K562 (cell line): ENCODE results near the gene AMPD1. TPM values are rescaled to one million over a fixed set of nuclear protein-coding genes. Genes with fewer than 3 reads are reported as not detected.
A peak's percentile ranks its signal among the peaks of the same experiment; 100 is the strongest.

Experiments
- ATAC-seq: fragments of 200-7000 bp; cut with Tn5 transposase; 3 replicates; pipeline ENCODE4 v1.9.1; 2020; ENCODE audit warnings: moderate library complexity
- BruUV-seq: library from RNA; stranded (reverse); fragments of 400-500 nt; replicated peaks from 2 replicates; lab custom pipeline; 2021; lab: Mats Ljungman, UMichigan
- CTCF ChIA-PET: fragments of 300-600 bp; formaldehyde crosslinking; extraction: SDS; loops from one replicate; lab custom pipeline; 2021; ENCODE audit warnings: low intra/inter-chr PET ratio; lab: Yijun Ruan, JAX
- POLR2A ChIA-PET: fragments of 300-600, 350-650 bp; sonication (Branson Sonifier 250); formaldehyde crosslinking; extraction: SDS; loops from one replicate; lab custom pipeline; 2021; ENCODE audit warnings: antibody characterized with exemption, inconsistent platforms; lab: Yijun Ruan, JAX
- DNase-seq, 4 experiments: peaks; one replicate each; pipeline versions ENCODE4 v3.0.0 to v3.0.0-alpha.2; 2011 to 2018; ENCODE audit warnings: low spot score in 3 of 4, mixed read lengths in 3 of 4; ENCODE audit errors: extremely low read depth in 1 of 4
- FAIRE-seq: peaks from 2 replicates; lab custom pipeline; 2011; peaks lifted over from hg19 to GRCh38; lab: Jason Lieb, UNC
- H2AFZ ChIP-seq: 2 replicates; pipeline ENCODE4 v1.6.0; 2011; ENCODE audit warnings: low read depth, low read length, control low read depth, inconsistent platforms
- H3K27ac ChIP-seq: fragments of 200-600 bp; 3 replicates; pipeline ENCODE4 v1.8.0; 2011; ENCODE audit warnings: low read depth, mild to moderate bottlenecking, control low read depth, inconsistent platforms, low read length, moderate library complexity, mixed read lengths; ENCODE audit errors: extremely low read depth
- H3K27me3 ChIP-seq, 2 experiments: fragments of 300-600 bp in 1 of 2; 2 replicates in 1 of 2; 3 replicates in 1 of 2; pipeline versions ENCODE4 v1.6.0 to v1.8.0; 2011; ENCODE audit warnings: inconsistent platforms in 2 of 2, low read length in 2 of 2, mild to moderate bottlenecking in 1 of 2, mixed read lengths in 1 of 2, moderate library complexity in 1 of 2; ENCODE audit not compliant: control insufficient read depth in 2 of 2, insufficient read depth in 2 of 2
- H3K36me3 ChIP-seq: fragments of 300-600 bp; 3 replicates; pipeline ENCODE4 v1.8.0; 2011; ENCODE audit warnings: mild to moderate bottlenecking, low read length, inconsistent platforms; ENCODE audit not compliant: control insufficient read depth, insufficient read depth
- H3K4me1 ChIP-seq, 2 experiments: fragments of 200-600 bp in 1 of 2; replicated peaks in 1 of 2; 2 replicates in 1 of 2; 3 replicates in 1 of 2; pipeline versions ENCODE4 v1.5.1 to v1.8.0; 2011; ENCODE audit warnings: inconsistent platforms in 2 of 2, low read length in 2 of 2, mild to moderate bottlenecking in 1 of 2, mixed read lengths in 1 of 2, moderate library complexity in 1 of 2; ENCODE audit not compliant: control insufficient read depth in 2 of 2, insufficient read depth in 2 of 2
- H3K4me2 ChIP-seq: 2 replicates; pipeline ENCODE4 v1.6.1; 2011; ENCODE audit warnings: low read length, control low read depth, inconsistent platforms, mixed read lengths; ENCODE audit not compliant: insufficient read depth
- H3K4me3 ChIP-seq: fragments of 200-600 bp; sonication (generic), shearing (Covaris generic); 2 replicates; pipeline ENCODE4 v1.5.1; 2016; ENCODE audit warnings: control low read depth, inconsistent platforms
- H3K79me2 ChIP-seq: fragments of 200-600 bp; 3 replicates; pipeline ENCODE4 v1.8.0; 2011; ENCODE audit warnings: low read length, inconsistent platforms; ENCODE audit not compliant: control insufficient read depth, insufficient read depth
- H3K9ac ChIP-seq, 2 experiments: 2 replicates each; pipeline versions ENCODE4 v1.6.0 to v1.6.1; 2011; ENCODE audit warnings: low read depth in 2 of 2, low read length in 2 of 2, control low read depth in 1 of 2, inconsistent platforms in 1 of 2, mild to moderate bottlenecking in 1 of 2, mixed read lengths in 1 of 2; ENCODE audit not compliant: insufficient read depth in 1 of 2
- H3K9me1 ChIP-seq: one replicate; pipeline ENCODE4 v1.6.0; 2011; ENCODE audit warnings: inconsistent platforms, mild to moderate bottlenecking, low read length, moderate library complexity; ENCODE audit not compliant: control insufficient read depth, insufficient read depth
- H3K9me3 ChIP-seq: replicated peaks from 2 replicates; pipeline ENCODE4 v1.5.1; 2011; ENCODE audit warnings: low read depth, low read length, inconsistent platforms; ENCODE audit not compliant: control insufficient read depth, insufficient read depth
- H4K20me1 ChIP-seq: replicated peaks from 2 replicates; pipeline ENCODE4 v1.6.1; 2011; ENCODE audit warnings: low read length, inconsistent platforms, mixed read lengths; ENCODE audit not compliant: control insufficient read depth, insufficient read depth
- KDM4B ChIP-seq, 2 experiments: fragments of 450-650 bp in 1 of 2; sonication (generic) in 1 of 2; IDR thresholded peaks; 2 replicates each; pipeline ENCODE4 v1.6.1; 2016 to 2017; ENCODE audit warnings: borderline replicate concordance in 2 of 2, antibody characterized with exemption in 1 of 2, low read depth in 1 of 2, mild to moderate bottlenecking in 1 of 2
- MBD1 ChIP-seq: fragments of 250-450 bp; sonication (Bioruptor Pico); IDR thresholded peaks from 2 replicates; pipeline ENCODE4 v1.8.0; 2022; ENCODE audit warnings: inconsistent platforms
- SETDB1 ChIP-seq: IDR thresholded peaks from one replicate; pipeline ENCODE4 v1.6.1; 2012; ENCODE audit warnings: low read length, control low read depth, inconsistent platforms
- TFE3 ChIP-seq: fragments of 450-650 bp; formaldehyde crosslinking; IDR thresholded peaks from 2 replicates; pipeline ENCODE4 v1.4.0; 2020; ENCODE audit warnings: mild to moderate bottlenecking, mixed read lengths
- ZNF778 ChIP-seq: fragments of 450-650 bp; formaldehyde crosslinking; IDR thresholded peaks from 2 replicates; pipeline ENCODE4 v1.4.0; 2020; ENCODE audit warnings: mild to moderate bottlenecking, moderate library complexity
- WGBS: fragments of 100-300 bp; shearing (Covaris generic); methylation state at CpG from one replicate; pipeline ENCODE4 v1.1.6; 2016; ENCODE audit warnings: low coverage, mixed read lengths; ENCODE audit not compliant: insufficient coverage; ENCODE audit errors: missing lambda C conversion rate; 5-methylcytosine and 5-hydroxymethylcytosine counted together
- in situ Hi-C: fragments of 300-500 bp; cut with MboI; formaldehyde crosslinking; loops from 4 replicates; pipeline ENCODE4 v1.15.0; 2018; ENCODE audit warnings: inconsistent platforms, mixed read lengths
- intact Hi-C: fragments of 100-400 bp; cut with micrococcal nuclease; formaldehyde crosslinking; loops from 2 replicates; pipeline ENCODE4 v1.14.2; 2022
- polyA plus RNA-seq, 8 experiments: library from polyadenylated mRNA; depleted of rRNA in 4 of 8; stranded (reverse) in 5 of 8; unstranded in 3 of 8; fragments of >200 nt; fragmentation: Nextera tagmentation in 2 of 8; fragmentation: Illumina TruSeq in 1 of 8; extraction: Ambion mirVana in 2 of 8; extraction: Trizol in 1 of 8; gene quantifications; 2 replicates each; pipeline versions ENCODE4 v1.2.1 to v1.2.3, GENCODE V29; 2011 to 2014; ENCODE audit warnings: inconsistent platforms in 1 of 8, missing spikeins in 1 of 8
- total RNA-seq, 7 experiments: library from RNA; depleted of rRNA in 6 of 7; stranded (reverse); fragments of >200 nt in 6 of 7; fragmentation: Illumina TruSeq in 2 of 7; extraction: Trizol in 2 of 7; gene quantifications; 2 replicates each; pipeline versions ENCODE4 v1.2.1 to v1.2.3, GENCODE V29; 2011 to 2021; ENCODE audit warnings: low replicate concordance in 1 of 7
- TF ChIP-seq, protein P1 (sequence below): fragments of 250-450 bp; sonication (Bioruptor Pico); IDR thresholded peaks from 2 replicates; pipeline ENCODE4 v1.8.0; 2021; ENCODE audit warnings: borderline replicate concordance, mild to moderate bottlenecking, moderate library complexity; ENCODE audit not compliant: poor library complexity, severe bottlenecking
- TF ChIP-seq, protein P2 (sequence below): fragments of 250-450 bp; sonication (Bioruptor Pico); IDR thresholded peaks from 2 replicates; pipeline ENCODE4 v1.8.0; 2022; ENCODE audit warnings: moderate library complexity, mild to moderate bottlenecking, inconsistent platforms

Gene AMPD1
- total and polyA plus RNA-seq, 9 of the 15 experiments (the other 6 are each of a cell fraction or from before 2014, with no cell fraction given), result 0.04 to 0.17 TPM; not detected in 7

- FAIRE-seq, result no peak
- 0 out of 2 replicates have a peak, but pooled peaks have one; percentile 21 for TF ChIP-seq ZNF778 (CRISPR knock-in tag)
- TF ChIP-seq, protein P1, sequence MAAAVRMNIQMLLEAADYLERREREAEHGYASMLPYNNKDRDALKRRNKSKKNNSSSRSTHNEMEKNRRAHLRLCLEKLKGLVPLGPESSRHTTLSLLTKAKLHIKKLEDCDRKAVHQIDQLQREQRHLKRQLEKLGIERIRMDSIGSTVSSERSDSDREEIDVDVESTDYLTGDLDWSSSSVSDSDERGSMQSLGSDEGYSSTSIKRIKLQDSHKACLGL (CRISPR knock-in tag), result no peak
- no peak overlapping the region for H3K4me3 ChIP-seq
- peaks cover 12 to 13% of the 10 kb centered on the region in 2 experiments for H3K27me3 ChIP-seq
- ChIA-PET POLR2A (interaction anchor here (0.5 to 2.5 kb wide), 10 partner anchors 11 to 196 kb away, joined by 3 to 14 read pairs (median 4); partner anchors contain the start of gene NRAS), CTCF (interaction anchor here (0.6 kb wide), 1 partner anchor 714 kb away, joined by 3 read pairs; no protein-coding TSS in a partner anchor)
- no peaks in the 10 kb centered on the region for H3K4me1 ChIP-seq
- H3K9ac ChIP-seq, result no peak overlapping the region
- H4K20me1 ChIP-seq, result no peaks in the 10 kb centered on the region
- H3K9me1 ChIP-seq, result no peaks in the 10 kb centered on the region
- no peak for DNase-seq
- in situ Hi-C loops (no loop called here), intact Hi-C loops (no loop called here)
- no peaks in the 10 kb centered on the region for H3K9me3 ChIP-seq
- ATAC-seq, result no peak
- WGBS, result 3% methylated on average over 9 of the region's 9 CpGs
- H3K4me2 ChIP-seq, result no peak overlapping the region
- H3K79me2 ChIP-seq, result no peaks in the 10 kb centered on the region
- no peak overlapping the region for H3K27ac ChIP-seq
- no peaks in the 10 kb centered on the region for H3K36me3 ChIP-seq
- no TSS peak for BruUV-seq
- no peak overlapping the region for H2AFZ ChIP-seq
These were observed 621 bp downstream of the AMPD1 start for GRCh38 chr1:114694540-114695310.

GRCh38 chr1:114692947-114693346 is 2.4 kb downstream of the AMPD1 start:
- no peak overlapping the region for H2AFZ ChIP-seq
- H3K9ac ChIP-seq, result no peak overlapping the region
- H3K4me2 ChIP-seq, result no peak overlapping the region
- no peaks in the 10 kb centered on the region for H3K4me1 ChIP-seq
- no peaks in the 10 kb centered on the region for H3K36me3 ChIP-seq
- CTCF ChIA-PET, result no interaction called here
- FAIRE-seq (no peak), ATAC-seq (no peak), DNase-seq (no peak)
- WGBS, result 8% methylated on average over 3 of the region's 3 CpGs
- no peaks in the 10 kb centered on the region for H4K20me1 ChIP-seq
- H3K27me3 ChIP-seq, result peaks cover 10 to 12% of the 10 kb centered on the region in 2 experiments
- no peaks in the 10 kb centered on the region for H3K79me2 ChIP-seq
- in situ Hi-C loops (no loop called here), intact Hi-C loops (no loop called here)
- POLR2A ChIA-PET, result interaction anchor here (1.1 to 1.5 kb wide), 4 partner anchors 12 to 23 kb away, joined by 3 to 4 read pairs (median 4); partner anchors contain the start of gene NRAS
- H3K27ac ChIP-seq, result no peak overlapping the region
- no peak overlapping the region for H3K4me3 ChIP-seq
- H3K9me3 ChIP-seq, result no peaks in the 10 kb centered on the region
- no TSS peak for BruUV-seq
- no peaks in the 10 kb centered on the region for H3K9me1 ChIP-seq
- no peak for TF ChIP-seq MBD1 (CRISPR knock-in tag)
- TF ChIP-seq, protein P2, sequence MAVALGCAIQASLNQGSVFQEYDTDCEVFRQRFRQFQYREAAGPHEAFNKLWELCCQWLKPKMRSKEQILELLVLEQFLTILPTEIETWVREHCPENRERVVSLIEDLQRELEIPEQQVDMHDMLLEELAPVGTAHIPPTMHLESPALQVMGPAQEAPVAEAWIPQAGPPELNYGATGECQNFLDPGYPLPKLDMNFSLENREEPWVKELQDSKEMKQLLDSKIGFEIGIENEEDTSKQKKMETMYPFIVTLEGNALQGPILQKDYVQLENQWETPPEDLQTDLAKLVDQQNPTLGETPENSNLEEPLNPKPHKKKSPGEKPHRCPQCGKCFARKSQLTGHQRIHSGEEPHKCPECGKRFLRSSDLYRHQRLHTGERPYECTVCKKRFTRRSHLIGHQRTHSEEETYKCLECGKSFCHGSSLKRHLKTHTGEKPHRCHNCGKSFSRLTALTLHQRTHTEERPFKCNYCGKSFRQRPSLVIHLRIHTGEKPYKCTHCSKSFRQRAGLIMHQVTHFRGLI (CRISPR knock-in tag), result no peak
- TF ChIP-seq TFE3, result no peak
- no peak for TF ChIP-seq KDM4B (IDR thresholded peaks at IDR 0.05; ENCODE audit: borderline replicate concordance in 2 of 2, low read depth in 1 of 2)
- TF ChIP-seq SETDB1, result no peak
